NOMO-1 treated with dmso at 0.1 percent for 144 hours (cell line): Measurements from ENCODE around the gene METTL6.
"Not testable (repeated sequence)": the region's sequence is repeated elsewhere in the genome, so short reads cannot be mapped to it uniquely, and the experiment has no call there.

Experiments
- DNase-seq: peaks from one replicate; lab custom pipeline; 2025; ENCODE audit not compliant: unreplicated experiment; lab: John Stamatoyannopoulos, UW

METTL6 gene, protein sequence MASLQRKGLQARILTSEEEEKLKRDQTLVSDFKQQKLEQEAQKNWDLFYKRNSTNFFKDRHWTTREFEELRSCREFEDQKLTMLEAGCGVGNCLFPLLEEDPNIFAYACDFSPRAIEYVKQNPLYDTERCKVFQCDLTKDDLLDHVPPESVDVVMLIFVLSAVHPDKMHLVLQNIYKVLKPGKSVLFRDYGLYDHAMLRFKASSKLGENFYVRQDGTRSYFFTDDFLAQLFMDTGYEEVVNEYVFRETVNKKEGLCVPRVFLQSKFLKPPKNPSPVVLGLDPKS

GRCh38 chr3:15427182-15427880 lies at the start of gene METTL6, which contains the start of gene EAF1:
TSS of gene METTL6 (minus strand) at chr3:15427544. CDS start at chr3:15426511, 1,033 bp downstream.
TSS of gene EAF1 (plus strand) at chr3:15427598. CDS start at chr3:15427780, 182 bp downstream.
- DNase-seq = peak; percentile 62

DNA sequence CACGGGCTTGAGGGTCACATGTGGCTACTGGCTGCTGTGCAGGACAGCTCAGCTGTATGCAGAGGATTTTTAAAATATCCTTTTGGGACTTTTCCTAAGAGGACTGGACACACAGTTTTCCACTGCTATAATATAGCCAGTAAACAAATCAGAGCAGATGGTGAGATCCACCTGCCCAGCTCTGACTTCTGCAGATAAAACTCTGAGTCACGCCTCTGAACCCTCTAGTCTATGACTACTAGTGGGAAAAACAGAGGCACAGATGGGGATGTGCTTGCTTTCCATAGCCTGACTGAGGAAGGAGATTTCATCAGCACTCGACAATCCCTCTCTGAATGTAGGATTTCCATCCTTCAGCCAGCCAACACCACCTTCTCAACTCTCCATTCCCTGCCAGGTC lies 49.0 kb upstream of the METTL6 start:
- no peak for DNase-seq

- DNase-seq = no peak
Observed at GRCh38 chr3:15475161-15475560, 47.8 kb upstream of the METTL6 start.

DNA sequence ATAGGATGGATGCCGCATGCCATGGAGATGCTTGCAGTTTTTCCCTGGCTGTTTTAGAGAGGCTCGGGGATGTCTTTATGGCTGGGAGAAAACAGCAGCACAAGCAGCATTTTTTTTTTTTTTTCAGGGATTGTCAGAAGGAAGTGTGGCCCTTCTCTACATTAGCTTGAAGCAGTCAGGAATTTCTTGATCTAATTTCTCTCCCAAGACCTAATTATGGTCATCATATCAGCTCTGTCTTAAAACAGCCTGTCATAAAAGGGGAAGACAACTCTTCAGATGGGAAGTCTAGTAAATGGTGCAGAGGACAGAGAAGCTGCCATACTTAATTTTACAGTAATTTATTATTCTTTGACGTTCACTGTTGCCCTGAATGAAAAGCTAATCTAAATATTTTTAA lies 44.5 kb upstream of the METTL6 start:
- DNase-seq = no peak

DNA sequence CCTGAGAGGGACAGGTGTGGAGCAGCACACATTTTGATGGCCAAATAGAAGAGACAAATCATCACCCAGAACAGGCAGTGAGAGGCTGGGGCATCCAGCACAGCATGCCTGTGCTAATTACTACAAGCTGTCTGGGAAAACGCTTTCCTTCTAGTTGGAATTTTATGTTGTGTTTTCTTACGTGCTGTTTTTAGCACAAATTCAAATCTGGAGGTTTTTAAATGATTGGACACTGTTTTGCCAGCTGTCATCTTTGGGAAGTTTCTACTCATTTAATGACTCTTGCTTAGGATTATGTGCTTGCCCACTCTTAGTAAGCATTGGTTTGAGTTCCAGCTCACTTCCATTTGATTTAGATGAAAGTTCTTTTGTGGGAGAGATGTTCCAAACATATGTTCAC lies 43.5 kb upstream of the METTL6 start:
- no peak for DNase-seq

- no peak for DNase-seq
Observed at GRCh38 chr3:15470261-15470660, 42.9 kb upstream of the METTL6 start.

DNA sequence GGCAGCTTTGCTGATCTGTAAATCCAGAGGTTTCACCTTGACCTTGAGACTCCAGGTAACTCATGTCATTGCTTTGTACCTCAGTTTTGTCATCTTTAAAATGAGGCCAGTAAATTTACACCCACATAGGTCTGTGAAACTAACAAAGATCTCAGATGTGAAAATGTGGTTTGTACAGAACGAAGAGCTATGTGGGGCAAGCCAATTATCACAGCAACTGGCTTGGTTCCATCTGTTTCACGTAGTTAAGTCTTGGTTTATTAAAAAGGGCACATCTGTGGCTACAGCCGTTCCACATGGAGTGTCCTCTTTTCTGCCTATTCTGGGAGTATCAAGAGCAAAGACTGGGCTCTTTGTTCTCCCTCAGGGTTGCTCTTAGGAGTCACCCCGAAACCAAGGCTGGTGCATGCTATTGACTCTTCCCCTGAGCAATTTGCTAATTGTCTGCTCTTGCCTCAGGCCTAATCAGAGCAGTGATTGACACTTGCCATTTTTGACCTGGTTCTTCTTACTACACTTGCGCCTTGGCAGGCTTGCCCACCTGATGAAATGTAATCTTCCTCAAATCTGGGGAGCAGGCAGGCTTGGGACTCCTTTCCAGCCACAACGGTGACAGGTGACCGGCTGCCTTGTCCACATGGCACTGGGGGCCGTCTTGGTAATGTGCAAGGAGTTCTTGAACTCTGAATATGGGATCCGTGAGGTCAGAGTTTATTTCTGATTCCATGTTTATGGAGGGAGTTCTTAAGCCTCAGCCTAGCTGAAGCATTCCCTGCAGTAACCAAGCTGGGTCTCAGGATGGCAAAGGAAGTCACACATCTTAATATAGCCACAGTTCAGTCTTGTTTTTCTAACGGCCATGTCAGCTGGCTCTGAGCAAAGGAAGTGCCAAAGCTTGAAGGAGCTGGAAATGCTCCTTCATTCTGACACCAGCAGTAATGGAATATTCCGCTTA lies 40.2 kb upstream of the METTL6 start:
- no peak for DNase-seq

DNA sequence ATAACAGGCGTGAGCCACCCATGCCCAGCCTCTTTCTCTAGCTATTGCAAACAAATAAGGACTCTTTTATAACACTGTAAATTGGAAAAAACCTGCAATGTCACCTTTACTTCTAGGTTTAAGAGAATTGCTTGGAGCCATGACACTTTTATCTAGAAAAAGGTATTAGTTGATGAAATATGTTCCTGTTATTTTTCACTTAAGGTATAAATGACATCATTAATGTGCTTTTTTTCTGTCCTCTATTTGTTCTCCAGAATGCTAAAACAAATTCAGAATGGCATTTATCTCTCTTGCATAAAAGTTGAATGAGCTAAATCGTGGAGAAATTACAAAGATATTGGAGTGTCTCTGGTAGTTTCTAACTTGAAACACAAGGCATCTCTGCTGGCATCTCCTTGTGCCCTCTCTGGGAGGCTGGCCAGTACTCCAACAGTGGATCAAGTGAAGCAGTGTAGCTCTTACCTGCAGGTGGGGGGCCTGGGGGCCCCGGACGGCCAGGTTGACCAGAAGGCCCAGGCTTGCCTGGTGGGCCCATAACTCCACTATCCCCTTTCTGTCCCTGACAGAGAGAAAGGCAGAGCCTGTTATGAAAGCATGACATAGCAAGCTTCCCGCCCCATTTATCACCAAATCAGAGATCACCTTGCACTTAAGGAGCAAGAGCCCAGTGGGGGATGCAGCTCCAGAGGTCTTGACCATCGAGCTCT lies 38.7 kb upstream of the METTL6 start:
- no peak for DNase-seq

- DNase-seq = no peak
Observed at GRCh38 chr3:15462451-15462850, 35.1 kb upstream of the METTL6 start.

DNA sequence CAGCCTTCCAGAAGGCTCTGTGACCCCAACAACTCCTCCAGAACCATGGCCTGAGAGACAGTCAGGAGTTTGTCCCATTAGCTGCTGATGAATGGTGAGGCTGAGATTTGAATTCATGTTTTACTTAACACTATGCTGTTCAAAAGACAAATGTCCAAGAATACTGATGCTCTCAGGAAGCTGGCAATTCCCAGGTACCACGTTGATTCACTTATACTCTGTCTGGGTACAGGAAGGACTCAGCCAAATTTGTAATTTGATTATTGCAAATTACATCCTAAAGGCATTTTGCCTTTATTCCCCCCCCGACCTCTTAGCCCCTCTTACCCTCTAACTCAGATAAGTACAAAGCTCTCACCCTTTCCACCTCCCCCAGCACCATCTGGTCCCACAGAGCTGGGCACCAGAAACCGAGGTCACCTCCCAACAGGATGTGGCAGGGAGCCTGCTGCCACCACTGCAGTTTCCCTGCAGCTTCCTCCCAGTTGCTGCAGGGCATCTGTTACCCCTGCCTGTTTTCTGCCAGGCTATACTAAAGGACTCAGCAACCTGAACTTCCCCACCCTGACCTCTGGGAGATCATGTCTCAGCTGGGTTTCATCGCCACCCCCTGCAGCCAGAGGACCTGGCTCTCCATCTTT lies 33.7 kb upstream of the METTL6 start:
- no peak for DNase-seq

DNA sequence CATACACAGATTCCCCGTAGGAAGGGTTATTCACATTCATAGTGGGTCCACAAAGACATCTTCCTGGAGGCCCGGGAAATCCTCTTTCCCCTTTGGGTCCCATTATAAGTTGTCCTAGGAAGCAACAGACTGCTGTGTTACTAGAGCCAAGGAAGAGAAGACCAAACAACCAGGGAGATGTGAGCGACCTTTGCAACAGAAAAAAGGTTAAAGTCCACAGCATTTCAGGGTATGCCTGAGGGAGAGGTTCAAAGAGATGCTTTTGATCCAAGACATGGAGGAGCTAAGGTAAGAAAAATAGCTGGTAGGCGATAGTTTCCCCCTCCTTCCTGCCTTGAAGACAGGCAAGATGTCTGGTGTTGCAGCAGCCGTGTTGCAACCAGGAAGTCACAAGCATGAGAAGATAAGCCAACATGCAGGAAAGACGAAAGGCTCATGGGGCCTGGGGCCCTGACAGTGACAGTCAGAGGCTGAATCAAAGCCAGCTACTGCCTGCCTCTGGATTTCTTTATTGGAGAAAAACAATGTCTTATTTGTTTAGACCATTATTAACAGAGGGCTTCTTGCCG lies 31.0 kb upstream of the METTL6 start:
- DNase-seq = no peak

- DNase-seq = not testable (repeated sequence)
Observed at GRCh38 chr3:15456915-15457314, 29.6 kb upstream of the METTL6 start.

DNA sequence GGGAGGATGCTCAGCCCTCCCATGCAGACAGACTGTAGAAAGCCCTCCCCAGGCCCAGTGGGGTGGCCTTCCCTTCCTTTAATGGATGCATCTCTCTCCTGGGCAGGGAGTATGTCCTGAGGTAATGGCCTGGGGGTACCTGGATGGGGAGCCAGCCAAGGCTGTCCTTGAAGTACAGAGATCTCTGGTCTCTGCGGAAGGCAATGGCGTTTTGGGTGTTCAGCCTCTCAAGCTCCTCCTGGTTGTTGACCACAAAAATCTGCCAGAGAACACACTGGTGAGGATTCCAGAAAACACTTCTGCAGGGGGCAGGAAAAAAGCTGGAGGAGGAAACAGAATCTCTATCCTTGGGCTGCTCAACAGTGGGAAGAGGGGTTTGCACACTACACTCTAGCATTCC lies 29.0 kb upstream of the METTL6 start:
- no peak for DNase-seq

GRCh38 chr3:15455756-15456155 lies 28.4 kb upstream of the METTL6 start:
- no peak for DNase-seq

DNA sequence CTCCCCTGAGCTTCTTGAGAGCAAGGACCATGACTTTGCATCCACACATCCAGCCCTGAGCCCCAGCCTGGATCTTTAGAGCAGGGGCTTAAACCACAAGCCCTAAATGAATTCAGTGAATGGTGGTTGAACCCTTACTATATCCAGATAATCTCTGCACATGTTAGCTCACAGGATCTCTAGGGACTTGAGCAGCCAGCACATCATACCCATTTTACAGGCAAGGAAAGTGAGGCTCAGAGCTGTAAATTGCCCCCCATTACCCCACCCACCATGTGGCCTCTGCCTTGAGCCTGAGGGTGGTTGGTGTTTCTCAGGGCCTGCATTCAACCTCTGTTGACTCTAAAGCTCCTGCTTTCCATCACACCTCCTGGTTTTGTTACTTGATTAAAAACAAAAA lies 27.6 kb upstream of the METTL6 start:
- DNase-seq = no peak

DNA sequence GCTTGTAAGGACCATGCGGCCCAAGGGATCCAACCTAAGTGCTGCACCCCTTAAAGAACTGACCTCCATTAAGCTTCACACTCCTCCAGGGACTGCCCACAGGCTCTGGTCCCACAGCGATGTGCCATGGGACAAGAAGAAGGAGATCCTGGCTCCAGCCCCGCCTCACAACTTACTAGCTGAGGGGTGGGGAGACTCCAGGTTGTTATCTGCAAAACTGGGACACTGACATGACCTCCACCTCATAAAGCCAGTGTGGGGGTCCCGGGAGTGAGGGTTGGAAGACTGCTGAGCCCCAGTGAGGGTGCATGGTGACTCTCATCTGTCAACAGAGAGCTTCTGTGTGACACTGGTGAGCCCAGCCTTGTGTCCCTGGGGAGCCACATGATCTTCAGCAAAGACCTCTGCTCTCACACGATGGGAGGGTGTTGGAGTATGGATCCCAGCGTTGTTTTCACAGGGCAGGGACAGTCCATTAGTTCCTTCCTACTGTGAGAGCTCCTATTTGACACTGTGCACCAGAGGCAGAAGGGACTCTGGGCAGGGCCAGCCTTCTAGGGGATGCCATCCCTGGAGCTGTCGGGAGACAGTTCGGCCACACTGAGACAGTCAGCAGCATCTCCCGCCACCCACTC lies 26.8 kb upstream of the METTL6 start:
- no peak for DNase-seq

DNA sequence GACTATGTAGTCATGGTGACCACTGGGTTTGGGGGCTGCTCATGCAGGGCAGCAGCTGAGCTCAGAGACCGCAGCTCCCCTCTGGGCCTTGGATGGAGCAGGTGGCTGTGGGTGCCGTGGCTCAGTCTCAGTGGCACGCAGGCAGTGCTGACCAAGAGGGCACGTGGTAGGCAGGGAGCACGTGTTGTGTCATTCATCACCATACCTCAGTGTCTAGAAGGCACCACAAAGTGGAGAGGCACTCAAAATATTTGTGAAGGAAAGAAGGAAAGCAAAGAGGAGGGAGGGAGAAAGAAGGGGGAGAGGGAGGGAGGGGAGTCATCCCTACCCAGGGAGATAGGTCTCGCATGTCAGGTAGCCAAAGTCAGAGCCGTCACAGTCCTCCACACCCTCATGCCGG lies 26.2 kb upstream of the METTL6 start:
- DNase-seq = no peak

DNA sequence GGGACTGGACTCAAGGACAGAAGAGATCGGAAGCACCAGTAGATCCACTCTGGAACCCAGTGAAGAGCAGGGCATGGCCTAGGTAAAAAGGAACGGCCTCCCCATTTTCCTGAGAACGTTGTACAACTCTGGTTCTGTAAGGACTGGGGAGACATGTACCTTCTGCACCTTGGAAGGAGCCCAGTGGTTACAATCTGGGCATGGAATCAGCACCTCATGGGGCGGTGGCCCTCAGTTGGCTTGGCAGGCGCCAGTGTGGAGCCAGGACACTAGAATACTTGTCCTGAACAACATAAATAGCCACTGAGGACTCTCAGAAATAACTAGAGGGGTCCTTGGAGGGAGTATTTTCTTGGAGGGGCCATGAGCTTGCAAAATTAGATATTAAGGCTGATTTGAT lies 25.6 kb upstream of the METTL6 start:
- DNase-seq = no peak

DNA sequence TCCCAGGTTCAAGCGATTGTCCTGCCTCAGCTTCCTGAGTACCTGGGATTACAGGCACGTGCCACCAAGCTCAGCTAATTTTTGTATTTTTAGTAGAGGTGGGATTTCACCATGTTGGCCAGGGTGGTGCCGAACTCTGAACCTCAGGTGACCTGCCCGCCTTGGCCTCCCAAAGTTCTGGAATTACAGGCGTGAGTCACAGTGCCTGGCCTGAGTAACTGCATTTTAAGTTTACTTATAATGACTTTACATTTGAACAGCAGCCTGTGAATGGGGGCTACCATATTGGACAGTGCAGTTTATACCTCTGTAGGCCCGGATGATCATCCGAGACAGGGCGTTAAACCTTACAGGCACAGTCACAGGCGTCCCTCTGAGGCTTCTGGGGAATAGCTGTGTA lies 24.8 kb upstream of the METTL6 start:
- no peak for DNase-seq
